ENCODE data around the gene COL5A3. TPM values are rescaled to one million over a fixed set of nuclear protein-coding genes. Genes with fewer than 3 reads are reported as not detected.

Gene COL5A3
- total RNA-seq, 4 donors from 2014 or later: 18.8 to 79.1 (median 35.0) TPM

DNA sequence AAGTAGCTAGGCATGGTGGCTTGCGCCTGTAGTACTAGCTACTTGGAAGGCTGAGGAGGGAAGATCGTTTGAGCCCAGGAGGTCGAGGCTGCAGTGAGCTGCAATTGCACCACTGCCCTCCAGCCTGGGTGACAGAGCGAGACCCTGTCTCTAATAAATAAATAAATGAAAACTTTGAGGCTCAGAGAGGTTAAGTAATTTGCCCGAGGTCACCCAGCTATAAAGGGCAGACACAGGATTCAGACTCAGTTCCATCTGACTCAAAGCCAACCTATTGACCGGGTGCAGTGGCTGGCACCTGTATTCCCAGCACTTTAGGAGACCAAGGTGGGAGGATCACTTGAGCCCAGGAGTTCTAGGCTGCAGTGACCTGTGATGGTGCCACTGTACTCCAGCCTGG, 66.6 kb downstream of the COL5A3 start:
- TF ChIP-seq CTCF (IDR thresholded peaks at IDR 0.05; ENCODE audit: low read depth): no peak

GRCh38 chr19:9941671-9942070, 68.6 kb downstream of the COL5A3 start:
- no peak for TF ChIP-seq CTCF (IDR thresholded peaks at IDR 0.05; ENCODE audit: low read depth)

DNA sequence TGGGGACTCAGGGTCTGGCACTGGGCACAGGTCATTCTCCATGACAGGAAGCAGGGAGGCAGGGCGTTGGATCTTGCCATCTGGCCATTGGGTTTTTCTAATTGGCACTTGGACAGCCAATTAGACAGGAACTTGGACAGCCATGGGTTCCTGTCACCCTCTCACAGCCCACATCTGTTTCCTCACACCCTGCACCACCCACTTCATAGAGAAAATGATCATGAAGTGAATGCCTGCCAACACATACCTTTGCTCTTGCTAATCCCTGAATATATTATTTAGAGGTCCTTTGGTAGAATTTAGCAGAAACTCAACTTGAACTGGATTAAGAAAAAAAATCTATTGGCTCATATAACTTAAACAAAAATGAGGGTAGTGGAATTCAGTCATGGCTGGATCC, 69.1 kb downstream of the COL5A3 start:
- TF ChIP-seq CTCF (IDR thresholded peaks at IDR 0.05; ENCODE audit: low read depth): no peak

DNA sequence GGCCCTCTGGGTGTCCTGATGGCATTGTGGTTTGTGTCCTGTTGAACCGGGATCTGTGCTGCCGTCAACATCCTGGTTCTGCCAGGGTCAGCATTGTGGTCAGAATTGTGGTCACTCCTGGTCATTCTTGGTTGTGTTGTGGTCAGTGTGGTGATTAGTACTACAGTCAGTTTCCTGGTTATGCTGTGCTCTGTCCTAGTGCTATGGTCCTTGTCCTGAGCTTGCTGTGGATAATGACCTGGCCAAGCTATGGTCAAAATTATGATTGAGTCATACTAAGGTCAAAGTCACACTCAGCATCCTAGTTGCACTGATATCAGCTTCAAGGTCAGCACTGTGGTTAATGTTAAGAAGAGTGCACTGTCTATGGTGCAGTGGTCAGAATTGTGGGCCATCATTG, 69.5 kb downstream of the COL5A3 start:
- TF ChIP-seq CTCF (IDR thresholded peaks at IDR 0.05; ENCODE audit: low read depth): no peak

DNA sequence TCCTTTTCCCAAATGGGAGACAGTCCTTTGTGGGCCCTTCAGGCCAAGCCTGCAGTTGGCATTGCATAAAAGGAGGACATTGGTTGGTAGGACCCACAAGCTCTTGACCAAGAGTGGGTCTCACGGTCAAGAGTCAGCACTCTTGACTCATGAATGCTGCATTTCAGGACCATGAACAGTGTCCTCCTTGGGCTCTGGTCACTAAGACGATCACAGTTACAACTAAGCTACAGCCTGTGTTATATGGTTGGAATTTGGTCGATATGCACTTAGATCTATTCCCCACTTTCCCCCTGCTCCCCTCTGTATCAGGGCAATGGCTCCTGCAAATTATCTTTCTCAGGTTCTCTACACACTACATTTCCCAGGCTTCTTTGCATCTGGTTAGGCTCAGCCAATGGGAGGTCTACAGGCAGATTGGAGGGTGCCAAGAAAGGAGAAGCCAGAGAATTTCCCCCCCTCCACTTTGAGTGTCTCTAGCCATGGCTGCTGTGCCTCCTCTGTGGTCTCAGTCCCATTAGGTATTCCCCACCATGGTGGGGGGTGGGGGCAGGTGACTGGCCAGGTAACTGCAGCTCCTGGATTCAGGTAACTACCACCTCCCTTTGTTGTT, 70.9 kb downstream of the COL5A3 start:
- no peak for TF ChIP-seq CTCF (IDR thresholded peaks at IDR 0.05; ENCODE audit: low read depth)

DNA sequence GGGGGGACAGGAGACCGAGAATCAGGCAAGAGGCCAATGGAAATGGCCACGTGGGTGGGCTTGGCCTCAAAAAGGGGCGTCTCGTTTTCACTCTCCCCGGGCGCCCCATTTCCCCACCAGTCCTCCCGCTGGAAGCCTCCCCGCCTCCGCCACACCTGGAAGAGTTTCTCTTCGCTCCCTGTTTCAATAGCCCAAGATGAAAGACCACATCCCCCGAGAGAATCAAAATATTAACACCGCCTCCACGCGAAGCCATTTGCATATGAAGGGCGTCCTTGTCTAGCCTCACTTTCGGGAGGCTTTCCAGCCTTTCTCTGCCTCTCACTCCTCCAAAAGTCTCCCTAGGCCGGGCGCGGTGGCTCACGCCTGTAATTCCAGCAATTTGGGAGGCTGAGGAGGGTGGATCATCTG, 73.3 kb downstream of the COL5A3 start:
- TF ChIP-seq CTCF (IDR thresholded peaks at IDR 0.05; ENCODE audit: low read depth): no peak

GRCh38 chr19:9936326-9937000, 73.8 kb downstream of the COL5A3 start, which contains the start of gene OLFM2:
Gene OLFM2, minus strand, starts transcription at chr19:9936515. Its CDS starts 149 bp downstream, at chr19:9936366.
- TF ChIP-seq CTCF (IDR thresholded peaks at IDR 0.05; ENCODE audit: low read depth): no peak
